Mammary epithelial cell (primary cell): ENCODE data around the gene RTF1.

Experiments used
- EZH2 ChIP-seq: IDR thresholded peaks from 2 replicates; pipeline ENCODE4 v1.6.1; 2012; ENCODE audit warnings: low read length, inconsistent platforms, borderline replicate concordance
- TF ChIP-seq, protein P1 (sequence below), 2 donors: IDR thresholded peaks in 1 of 2; conservative IDR thresholded peaks in 1 of 2; 2 replicates each; pipeline ENCODE4 v1.5.1; 2011 to 2012; ENCODE audit warnings: inconsistent platforms in 2 of 2, low read length in 2 of 2, mild to moderate bottlenecking in 2 of 2, control low read depth in 1 of 2, low read depth in 1 of 2; ENCODE audit not compliant: insufficient read depth in 1 of 2; ENCODE audit errors: extremely low read depth in 1 of 2

- TF ChIP-seq, protein P1, sequence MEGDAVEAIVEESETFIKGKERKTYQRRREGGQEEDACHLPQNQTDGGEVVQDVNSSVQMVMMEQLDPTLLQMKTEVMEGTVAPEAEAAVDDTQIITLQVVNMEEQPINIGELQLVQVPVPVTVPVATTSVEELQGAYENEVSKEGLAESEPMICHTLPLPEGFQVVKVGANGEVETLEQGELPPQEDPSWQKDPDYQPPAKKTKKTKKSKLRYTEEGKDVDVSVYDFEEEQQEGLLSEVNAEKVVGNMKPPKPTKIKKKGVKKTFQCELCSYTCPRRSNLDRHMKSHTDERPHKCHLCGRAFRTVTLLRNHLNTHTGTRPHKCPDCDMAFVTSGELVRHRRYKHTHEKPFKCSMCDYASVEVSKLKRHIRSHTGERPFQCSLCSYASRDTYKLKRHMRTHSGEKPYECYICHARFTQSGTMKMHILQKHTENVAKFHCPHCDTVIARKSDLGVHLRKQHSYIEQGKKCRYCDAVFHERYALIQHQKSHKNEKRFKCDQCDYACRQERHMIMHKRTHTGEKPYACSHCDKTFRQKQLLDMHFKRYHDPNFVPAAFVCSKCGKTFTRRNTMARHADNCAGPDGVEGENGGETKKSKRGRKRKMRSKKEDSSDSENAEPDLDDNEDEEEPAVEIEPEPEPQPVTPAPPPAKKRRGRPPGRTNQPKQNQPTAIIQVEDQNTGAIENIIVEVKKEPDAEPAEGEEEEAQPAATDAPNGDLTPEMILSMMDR (conservative IDR thresholded peaks at IDR 0.05 in 1 of 2, IDR thresholded peaks at IDR 0.05 in 1 of 2; ENCODE audit: extremely low read depth in 1 of 2, insufficient read depth in 1 of 2, low read depth in 1 of 2, low read length in 2 of 2) = no peak
- no peak for TF ChIP-seq EZH2
Observed at GRCh38 chr15:41501191-41501917, 84.5 kb downstream of the RTF1 start.
